Osteoblast (primary cell): ENCODE measurements around the gene CBY2. TPM values are rescaled to one million over a fixed set of nuclear protein-coding genes. Genes with fewer than 3 reads are reported as not detected.

Experiments
- DNase-seq: peaks from one replicate; pipeline ENCODE4 v3.0.0; 2011; ENCODE audit warnings: low spot score, mixed read lengths; ENCODE audit not compliant: insufficient read length; ENCODE audit errors: missing footprints
- H2AFZ ChIP-seq: 2 replicates; pipeline ENCODE4 v1.6.0; 2011; ENCODE audit warnings: mild to moderate bottlenecking, low read length
- H3K27ac ChIP-seq: 2 replicates; pipeline ENCODE4 v1.5.1; 2011; ENCODE audit warnings: mild to moderate bottlenecking, low read depth, low read length, moderate library complexity
- H3K27me3 ChIP-seq: 2 replicates; pipeline ENCODE4 v1.6.0; 2012; ENCODE audit warnings: mild to moderate bottlenecking, control low read depth, inconsistent platforms, low read length, moderate library complexity; ENCODE audit not compliant: insufficient read depth
- H3K36me3 ChIP-seq: 2 replicates; pipeline ENCODE4 v1.5.1; 2011; ENCODE audit warnings: mild to moderate bottlenecking, low read length, control low read depth, moderate library complexity; ENCODE audit not compliant: insufficient read depth
- H3K4me1 ChIP-seq: 2 replicates; pipeline ENCODE4 v1.5.1; 2011; ENCODE audit warnings: mild to moderate bottlenecking, low read length, control low read depth, moderate library complexity; ENCODE audit not compliant: insufficient read depth
- H3K4me2 ChIP-seq: 2 replicates; pipeline ENCODE4 v1.6.0; 2011; ENCODE audit warnings: mild to moderate bottlenecking, low read length; ENCODE audit not compliant: insufficient read depth
- H3K4me3 ChIP-seq: fragments of 200-600 bp; sonication (generic); 3 replicates; pipeline ENCODE4 v1.5.1; 2012; ENCODE audit warnings: mild to moderate bottlenecking, low read length, inconsistent platforms; ENCODE audit not compliant: insufficient read depth
- H3K79me2 ChIP-seq: 2 replicates; pipeline ENCODE4 v1.6.0; 2012; ENCODE audit warnings: mild to moderate bottlenecking, low read length, control low read depth, inconsistent platforms; ENCODE audit not compliant: insufficient read depth
- H3K9me3 ChIP-seq: 2 replicates; pipeline ENCODE4 v1.5.1; 2011; ENCODE audit warnings: low read depth, low read length, control low read depth
- H4K20me1 ChIP-seq: 2 replicates; pipeline ENCODE4 v1.6.0; 2012; ENCODE audit warnings: mild to moderate bottlenecking, low read length, control low read depth; ENCODE audit not compliant: insufficient read depth
- total RNA-seq: library from RNA; depleted of rRNA; stranded (reverse); fragments of >200 nt; gene quantifications from 2 replicates; pipeline ENCODE4 v1.2.3, GENCODE V29; 2012
- TF ChIP-seq, protein P1 (sequence below): IDR thresholded peaks from 2 replicates; pipeline ENCODE4 v1.5.1; 2011; ENCODE audit warnings: mild to moderate bottlenecking, low read depth, low read length, moderate library complexity; ENCODE audit errors: extremely low read depth

CBY2 gene
- total RNA-seq, 1 donor = not detected

GRCh38 chr13:45723798-45724197, 21.7 kb downstream of the CBY2 start:
- TF ChIP-seq, protein P1, sequence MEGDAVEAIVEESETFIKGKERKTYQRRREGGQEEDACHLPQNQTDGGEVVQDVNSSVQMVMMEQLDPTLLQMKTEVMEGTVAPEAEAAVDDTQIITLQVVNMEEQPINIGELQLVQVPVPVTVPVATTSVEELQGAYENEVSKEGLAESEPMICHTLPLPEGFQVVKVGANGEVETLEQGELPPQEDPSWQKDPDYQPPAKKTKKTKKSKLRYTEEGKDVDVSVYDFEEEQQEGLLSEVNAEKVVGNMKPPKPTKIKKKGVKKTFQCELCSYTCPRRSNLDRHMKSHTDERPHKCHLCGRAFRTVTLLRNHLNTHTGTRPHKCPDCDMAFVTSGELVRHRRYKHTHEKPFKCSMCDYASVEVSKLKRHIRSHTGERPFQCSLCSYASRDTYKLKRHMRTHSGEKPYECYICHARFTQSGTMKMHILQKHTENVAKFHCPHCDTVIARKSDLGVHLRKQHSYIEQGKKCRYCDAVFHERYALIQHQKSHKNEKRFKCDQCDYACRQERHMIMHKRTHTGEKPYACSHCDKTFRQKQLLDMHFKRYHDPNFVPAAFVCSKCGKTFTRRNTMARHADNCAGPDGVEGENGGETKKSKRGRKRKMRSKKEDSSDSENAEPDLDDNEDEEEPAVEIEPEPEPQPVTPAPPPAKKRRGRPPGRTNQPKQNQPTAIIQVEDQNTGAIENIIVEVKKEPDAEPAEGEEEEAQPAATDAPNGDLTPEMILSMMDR = no peak
- Histone ChIP-seq H3K27me3 (peaks cover 40% of the 10 kb centered on the region), H3K79me2 (no peaks in the 10 kb centered on the region), H2AFZ (no peak overlapping the region), H4K20me1 (no peaks in the 10 kb centered on the region), H3K4me3 (no peak overlapping the region), H3K27ac (no peak overlapping the region), H3K4me2 (no peak overlapping the region), H3K36me3 (no peaks in the 10 kb centered on the region), H3K9me3 (no peaks in the 10 kb centered on the region), H3K4me1 (peaks cover 3% of the 10 kb centered on the region)
- no peak for DNase-seq

- Histone ChIP-seq H4K20me1 (no peaks in the 10 kb centered on the region), H3K4me1 (no peaks in the 10 kb centered on the region), H3K9me3 (no peaks in the 10 kb centered on the region), H3K27ac (no peak overlapping the region), H3K36me3 (no peaks in the 10 kb centered on the region), H3K27me3 (peaks cover 40% of the 10 kb centered on the region), H2AFZ (no peak overlapping the region), H3K79me2 (no peaks in the 10 kb centered on the region), H3K4me3 (no peak overlapping the region), H3K4me2 (no peak overlapping the region)
- DNase-seq = no peak
- TF ChIP-seq, protein P1 = peak; percentile 30
Observed at GRCh38 chr13:45728759-45729158, 26.6 kb downstream of the CBY2 start.

GRCh38 chr13:45731455-45731854, 29.3 kb downstream of the CBY2 start:
- Histone ChIP-seq H3K27ac (no peak overlapping the region), H3K79me2 (no peaks in the 10 kb centered on the region), H3K27me3 (peaks cover 23% of the 10 kb centered on the region), H3K36me3 (no peaks in the 10 kb centered on the region), H3K4me2 (no peak overlapping the region), H3K9me3 (no peaks in the 10 kb centered on the region), H4K20me1 (no peaks in the 10 kb centered on the region), H3K4me3 (no peak overlapping the region), H3K4me1 (no peaks in the 10 kb centered on the region), H2AFZ (no peak overlapping the region)
- no peak for DNase-seq
- TF ChIP-seq, protein P1 = no peak

GRCh38 chr13:45732916-45733315, 30.8 kb downstream of the CBY2 start:
- no peaks in the 10 kb centered on the region for H3K4me1 ChIP-seq
- H3K79me2 ChIP-seq = no peaks in the 10 kb centered on the region
- DNase-seq = no peak
- H4K20me1 ChIP-seq = no peaks in the 10 kb centered on the region
- TF ChIP-seq, protein P1 = no peak
- no peak overlapping the region for H2AFZ ChIP-seq
- peaks cover 15% of the 10 kb centered on the region for H3K27me3 ChIP-seq
- no peaks in the 10 kb centered on the region for H3K36me3 ChIP-seq
- no peak overlapping the region for H3K4me3 ChIP-seq
- no peak overlapping the region for H3K27ac ChIP-seq
- H3K4me2 ChIP-seq = no peak overlapping the region
- H3K9me3 ChIP-seq = no peaks in the 10 kb centered on the region
